GM19025 (cell line): ENCODE measurements around the gene ZFYVE21.

Source experiments
- ATAC-seq: cut with Tn5 transposase; IDR thresholded peaks from one replicate; pipeline ENCODE4 v1.9.1; 2021; ENCODE audit warnings: mild to moderate bottlenecking, low read depth, moderate library complexity; ENCODE audit not compliant: unreplicated experiment

Gene ZFYVE21

GRCh38 chr14:103735439-103735814 is 19.8 kb downstream of the ZFYVE21 start:
- no peak for ATAC-seq

- no peak for ATAC-seq
Observed at GRCh38 chr14:103735815-103736545, 20.4 kb downstream of the ZFYVE21 start.

GRCh38 chr14:103736546-103737431 is 21.2 kb downstream of the ZFYVE21 start:
- ATAC-seq: no peak

DNA sequence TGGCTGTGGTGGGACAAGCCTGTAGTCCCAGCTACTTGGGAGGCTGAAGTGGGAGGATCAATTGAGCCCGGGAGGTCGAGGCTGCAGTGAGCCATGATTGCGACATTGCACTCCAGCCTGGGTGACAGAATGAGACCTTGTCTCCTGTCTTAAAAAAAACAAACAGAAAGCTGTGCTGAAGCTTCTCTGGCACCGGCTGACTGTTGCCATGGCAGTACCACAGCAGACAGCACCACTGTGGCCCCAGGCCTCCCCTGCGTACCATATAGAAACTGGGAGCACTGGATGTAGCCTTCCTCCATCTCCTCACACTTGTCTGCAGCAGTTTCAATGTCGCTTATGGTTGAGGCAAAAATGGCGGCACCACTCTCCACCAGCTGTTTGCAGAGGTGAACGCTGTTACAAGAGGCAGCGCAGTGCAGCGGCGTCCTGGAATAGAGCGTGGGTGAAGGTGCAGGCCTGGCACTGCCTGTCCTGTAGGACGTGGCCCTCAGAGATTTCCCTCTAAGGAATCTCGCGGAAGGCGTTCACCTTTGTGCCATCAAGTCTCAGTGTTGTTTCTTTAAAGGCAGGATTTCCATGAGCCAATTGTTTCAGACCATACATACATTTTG is 21.9 kb downstream of the ZFYVE21 start:
- ATAC-seq: no peak

DNA sequence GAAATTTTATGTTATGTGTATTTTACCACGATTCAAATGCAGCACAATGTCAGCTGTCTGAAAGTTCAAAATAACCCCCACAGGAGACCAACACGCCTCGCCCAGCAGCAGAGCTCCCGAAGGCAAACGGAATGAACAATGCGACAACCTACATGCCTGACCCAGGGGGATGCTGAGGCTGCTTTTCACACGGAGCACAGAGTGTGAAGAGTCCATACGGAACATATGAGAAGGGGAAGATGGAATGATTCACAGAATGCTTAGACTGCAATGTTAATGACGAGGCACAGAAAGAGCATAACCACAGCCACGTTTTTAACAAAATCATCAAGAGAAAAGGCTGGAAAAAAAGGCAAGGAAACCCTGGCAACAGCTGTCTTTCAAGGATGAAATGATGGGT is 22.6 kb downstream of the ZFYVE21 start:
- ATAC-seq: no peak

- ATAC-seq: no peak
Observed at GRCh38 chr14:103738701-103739451, 23.3 kb downstream of the ZFYVE21 start.

- ATAC-seq: no peak
Observed at GRCh38 chr14:103739466-103739792, 23.8 kb downstream of the ZFYVE21 start.

DNA sequence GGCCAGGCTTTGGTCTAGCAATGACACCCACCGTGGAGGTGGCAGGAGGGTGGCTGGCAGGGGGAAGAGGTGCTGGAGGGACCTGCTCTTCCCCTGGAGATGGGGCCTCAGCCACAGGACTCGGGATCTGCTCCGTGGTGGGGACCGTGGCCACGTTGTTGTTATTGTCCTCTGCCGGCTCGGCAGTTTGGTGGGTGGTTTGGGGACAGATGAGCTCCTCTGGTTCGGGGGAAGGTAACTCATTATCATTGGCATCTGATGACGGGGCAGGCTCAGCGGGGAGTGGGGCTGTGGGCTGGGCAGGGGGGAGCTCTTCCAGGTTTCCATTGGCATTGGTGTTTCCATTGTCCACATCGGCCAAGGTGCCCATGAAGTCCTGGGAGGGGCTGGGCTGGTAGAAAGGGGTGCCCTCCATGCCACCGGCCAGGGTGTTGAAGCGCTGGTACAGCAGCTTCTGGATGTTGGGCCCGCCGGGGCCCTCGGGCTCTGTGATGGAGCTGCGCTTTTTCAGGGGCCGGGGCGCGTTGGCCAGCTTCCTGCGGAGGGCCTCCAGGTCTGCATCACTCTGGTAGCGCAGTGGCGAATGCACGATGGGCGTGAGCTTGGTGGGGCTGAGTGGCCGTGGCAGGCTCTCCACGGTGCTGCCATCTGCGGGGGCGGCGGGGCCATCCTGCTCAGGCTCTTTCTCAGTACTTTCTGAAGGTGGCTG is 24.3 kb downstream of the ZFYVE21 start:
- ATAC-seq: no peak

DNA sequence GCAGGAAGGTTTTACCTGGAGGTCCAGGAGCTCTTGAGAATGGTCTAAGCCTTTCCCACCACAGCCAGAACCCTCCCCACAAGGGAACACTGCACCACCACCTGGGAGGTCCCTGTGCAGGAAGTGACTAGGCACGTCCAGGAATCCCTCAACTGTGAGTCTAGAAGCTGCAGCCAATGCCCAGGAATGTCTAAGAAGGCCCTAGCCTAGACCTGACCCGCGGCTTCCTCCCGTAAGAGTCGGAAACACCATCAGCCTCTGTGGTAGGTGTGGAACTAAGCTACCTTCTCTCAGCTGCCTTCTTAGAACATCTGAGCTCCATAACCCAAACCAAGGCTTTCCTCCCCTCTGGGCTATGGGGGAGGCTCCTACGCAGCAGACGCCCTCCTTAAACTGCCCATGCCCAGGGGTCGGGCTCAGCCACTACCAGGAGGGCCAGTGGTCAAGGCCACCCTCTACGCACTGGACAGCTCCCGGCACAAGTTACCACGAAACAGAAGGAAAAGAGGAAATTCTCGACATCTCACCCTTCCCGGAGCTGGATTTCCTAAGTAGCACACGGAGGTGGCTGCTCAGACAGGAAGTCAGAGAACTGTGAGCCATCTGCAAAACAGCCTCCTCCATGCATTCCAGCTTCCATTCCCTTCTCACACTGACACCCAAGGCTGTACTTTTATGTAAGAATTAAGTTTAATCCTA is 25.5 kb downstream of the ZFYVE21 start:
- ATAC-seq: no peak

- no peak for ATAC-seq
Observed at GRCh38 chr14:103741876-103742275, 26.3 kb downstream of the ZFYVE21 start.

DNA sequence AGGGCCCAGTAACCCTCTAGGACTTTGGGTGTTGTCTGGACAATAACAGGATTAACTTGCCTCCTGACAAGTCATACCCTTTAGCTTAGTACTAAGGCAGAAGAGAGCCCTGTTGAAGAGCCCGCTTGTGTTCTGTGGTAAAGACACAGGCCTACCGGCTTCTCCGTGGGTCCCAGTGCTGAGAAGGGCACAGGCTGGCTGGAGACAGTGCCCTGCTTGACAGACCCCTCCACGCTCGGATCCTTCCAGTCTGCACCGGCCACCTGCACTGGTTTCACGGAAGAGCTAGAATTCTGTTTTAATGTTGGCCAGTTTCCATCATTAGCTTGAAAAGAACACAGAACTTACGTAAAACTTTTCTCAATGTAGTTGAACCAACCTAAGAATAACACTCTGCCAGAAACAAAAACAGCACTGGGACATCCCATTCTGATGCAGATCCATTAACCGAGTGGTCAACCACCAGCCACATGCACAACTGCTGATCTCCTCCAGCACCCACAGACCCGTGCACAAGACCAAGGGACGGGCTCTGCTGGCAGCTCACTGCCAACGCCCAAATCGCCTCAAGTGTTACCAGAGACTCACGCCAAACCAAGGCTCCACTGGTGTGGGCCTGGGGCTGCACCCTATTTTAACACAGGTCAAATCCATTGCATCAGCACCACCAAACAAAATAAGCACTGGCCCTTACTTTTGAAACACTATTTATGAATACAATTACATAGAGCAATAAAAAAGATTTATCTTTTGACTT is 27.1 kb downstream of the ZFYVE21 start:
- ATAC-seq: no peak

DNA sequence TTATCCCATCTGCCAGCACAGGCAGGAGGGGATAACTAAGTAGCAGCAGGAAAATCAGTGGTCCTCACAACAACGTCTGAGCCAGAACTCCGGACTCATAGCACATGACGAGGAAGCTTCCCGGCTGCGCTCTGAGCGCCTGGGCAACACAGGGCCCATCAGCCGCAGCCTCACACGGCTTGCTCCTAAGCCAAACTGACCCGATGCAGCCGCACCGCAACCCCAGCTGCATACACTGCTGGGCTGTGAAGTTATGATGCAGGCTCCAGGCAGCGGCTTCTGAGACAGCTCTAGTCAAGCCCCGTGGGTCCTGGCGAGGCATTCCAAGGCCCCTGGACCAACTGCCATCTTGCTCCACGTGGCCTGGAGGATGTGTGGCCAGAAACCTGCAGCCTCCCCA is 28.1 kb downstream of the ZFYVE21 start:
- ATAC-seq: no peak

DNA sequence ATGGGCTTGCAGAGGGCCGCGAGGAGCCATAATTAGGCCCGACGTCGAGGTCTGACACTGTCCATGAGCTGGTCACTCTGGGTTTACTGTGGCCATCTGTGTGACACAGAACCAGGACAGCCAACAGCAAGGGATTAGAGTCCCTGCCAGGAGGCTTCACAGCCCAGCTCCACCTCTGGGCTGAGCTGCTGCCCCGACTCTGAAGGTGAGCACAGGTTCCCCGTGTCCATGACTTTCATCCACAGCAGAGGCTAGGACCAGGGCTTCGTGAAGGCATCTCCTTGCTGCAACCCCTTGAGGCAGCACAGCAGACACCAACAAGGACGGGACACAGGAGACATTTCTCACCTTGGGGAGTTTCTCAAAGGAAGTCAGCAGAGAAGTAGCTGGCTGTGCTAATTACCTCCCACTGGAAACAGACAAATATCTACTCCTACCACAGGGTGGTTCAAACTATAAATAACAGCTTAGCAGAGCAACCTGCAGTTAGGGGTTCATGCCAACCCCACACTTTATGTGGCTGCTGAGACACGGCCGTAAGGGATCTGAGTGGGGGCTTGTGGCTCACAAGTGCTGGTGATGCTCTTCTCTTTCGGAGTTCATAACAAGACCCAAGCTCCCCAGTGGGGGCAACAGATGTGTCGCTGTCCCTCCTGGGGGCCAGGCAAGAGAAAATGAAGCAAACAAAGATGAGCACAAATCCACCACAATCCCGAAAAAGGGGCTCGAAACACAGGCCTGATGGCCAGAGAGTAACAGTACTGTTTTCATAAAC is 29.2 kb downstream of the ZFYVE21 start:
- ATAC-seq: no peak

DNA sequence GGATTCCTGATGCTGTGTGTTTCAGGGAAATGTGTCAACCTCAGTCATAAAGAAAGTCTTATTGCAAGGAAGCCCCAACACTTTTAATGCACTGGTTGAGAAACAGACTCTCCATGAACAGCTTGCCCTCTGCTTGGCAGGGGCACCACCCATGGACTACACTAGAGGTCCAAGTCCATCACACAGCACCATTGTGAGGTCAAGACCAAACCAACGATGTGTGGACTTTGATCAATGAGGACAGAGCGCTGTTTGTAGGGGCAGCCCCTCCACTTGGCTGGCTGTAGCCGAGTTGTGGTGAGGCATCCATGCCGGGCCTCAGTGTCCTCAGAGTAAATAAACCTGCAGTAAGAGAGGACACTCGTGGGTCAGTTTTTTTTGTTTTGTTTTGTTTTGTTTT is 29.8 kb downstream of the ZFYVE21 start:
- ATAC-seq: no peak

DNA sequence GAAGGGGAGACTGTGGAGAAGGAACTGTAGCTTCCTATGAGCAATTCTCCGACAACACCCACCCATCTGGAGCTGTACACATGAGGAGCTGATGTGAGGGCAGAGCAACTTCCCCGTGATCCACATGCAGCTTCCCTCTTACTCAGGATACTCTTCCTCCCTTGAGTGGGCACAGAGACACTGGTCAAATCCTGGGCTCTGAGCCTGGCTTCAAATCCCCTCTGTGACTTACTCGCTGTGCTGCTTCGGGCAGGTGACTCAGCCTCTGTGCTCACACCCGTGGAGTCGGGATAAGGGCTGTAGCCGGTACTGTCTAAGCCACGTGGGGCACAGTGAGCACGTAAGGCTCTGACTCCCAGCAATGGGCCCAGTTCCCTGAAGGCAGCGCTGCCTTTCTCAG is 31.1 kb downstream of the ZFYVE21 start:
- ATAC-seq: no peak

- no peak for ATAC-seq
Observed at GRCh38 chr14:103748534-103748857, 32.9 kb downstream of the ZFYVE21 start.

DNA sequence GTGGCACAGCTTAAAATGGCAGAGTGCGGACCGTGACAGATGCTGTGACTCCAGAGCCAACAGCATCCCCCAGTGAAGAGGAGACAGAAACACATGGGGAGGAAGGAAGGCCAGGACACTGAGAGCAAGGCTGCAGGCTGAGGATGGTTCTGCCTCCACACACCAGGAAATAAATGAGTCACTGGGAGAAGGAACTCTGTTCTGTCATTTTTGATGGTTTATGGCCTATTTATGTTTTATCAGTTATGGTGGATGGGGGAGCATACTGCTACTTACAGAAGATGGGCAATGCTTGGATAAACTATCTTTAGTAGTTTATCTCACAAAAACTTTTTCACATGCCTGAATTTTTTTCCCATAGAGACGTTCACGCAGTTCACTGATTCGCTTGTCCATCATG is 33.8 kb downstream of the ZFYVE21 start:
- no peak for ATAC-seq

GRCh38 chr14:103749860-103750259 is 34.2 kb downstream of the ZFYVE21 start:
- no peak for ATAC-seq
